ENCODE data around the gene AFF3. TPM values are rescaled to one million over a fixed set of nuclear protein-coding genes. Genes with fewer than 3 reads are reported as not detected.

AFF3 gene
- total and polyA plus RNA-seq, 2 of the 13 experiments (the other 11 are each of a cell fraction or from before 2014, with no cell fraction given) = not detected

DNA sequence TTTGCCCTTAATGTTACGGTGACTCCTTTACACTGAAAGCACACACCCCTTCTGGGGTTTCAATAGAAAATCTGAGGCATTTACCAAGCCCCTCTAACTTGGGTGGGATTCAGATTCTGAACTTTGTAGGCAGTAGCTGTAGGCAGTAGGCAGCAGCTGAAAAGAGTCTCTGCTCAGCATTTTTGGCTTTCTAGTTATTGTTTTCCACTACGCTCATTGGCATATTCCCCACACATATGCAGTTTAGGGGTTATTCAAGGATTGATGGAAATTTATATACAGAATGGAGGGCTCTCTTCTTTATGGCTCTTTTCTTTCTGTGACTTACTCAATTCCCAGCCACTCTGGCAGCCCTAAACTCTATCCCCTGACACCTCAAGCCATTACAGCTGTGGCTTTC lies 419.9 kb downstream of the AFF3 start:
- Histone ChIP-seq H3K4me2 (ENCODE audit: low read depth, low read length) (no peak overlapping the region), H3K4me1 (ENCODE audit: insufficient read depth, low read length) (no peaks in the 10 kb centered on the region), H4K20me1 (ENCODE audit: insufficient read depth, low read length) (no peaks in the 10 kb centered on the region), H3K9ac (ENCODE audit: insufficient read depth, low read depth, low read length) (no peak overlapping the region), H3K9me3 (ENCODE audit: low read length) (no peaks in the 10 kb centered on the region), H3K36me3 (replicated peaks in 1 of 2; ENCODE audit: control insufficient read depth in 1 of 2, insufficient read depth in 2 of 2, low read length in 2 of 2) (no peaks in the 10 kb centered on the region), H3K79me2 (ENCODE audit: insufficient read depth, low read length) (no peaks in the 10 kb centered on the region), H3K4me3 (replicated peaks in 1 of 3; ENCODE audit: insufficient read depth in 1 of 3, low read depth in 2 of 3, low read length in 3 of 3) (no peak overlapping the region), H2AFZ (ENCODE audit: low read length) (no peak overlapping the region), H3K27me3 (ENCODE audit: control insufficient read depth in 1 of 2, insufficient read depth in 2 of 2, low read length in 2 of 2) (no peaks in the 10 kb centered on the region), H3K27ac (ENCODE audit: extremely low read length, insufficient read depth, low read length) (no peak overlapping the region)
- 86% methylated on average over 2 of the region's 2 CpGs for WGBS (ENCODE audit: low lambda C conversion rate)
- ChIA-PET CTCF (ENCODE audit: low intra/inter-chr PET ratio, low total read pairs) (no interaction called here), POLR2A (no interaction called here)
- TF ChIP-seq SIN3B (IDR thresholded peaks at IDR 0.05; ENCODE audit: low read length) (no peak), FOXA1 (IDR thresholded peaks at IDR 0.05) (no peak), FOXA1 (CRISPR knock-in tag; IDR thresholded peaks at IDR 0.05) (no peak), KLF9 (CRISPR knock-in tag; IDR thresholded peaks at IDR 0.05; ENCODE audit: low read depth) (no peak), HNF4G (IDR thresholded peaks at IDR 0.05; ENCODE audit: borderline replicate concordance, low read depth, low read length) (no peak), HNF4G (CRISPR knock-in tag; IDR thresholded peaks at IDR 0.05; ENCODE audit: borderline replicate concordance, low read depth) (no peak), ZBTB3 (CRISPR knock-in tag; IDR thresholded peaks at IDR 0.05; ENCODE audit: borderline replicate concordance, low read depth) (no peak), ZNF382 (CRISPR knock-in tag; IDR thresholded peaks at IDR 0.05; ENCODE audit: borderline replicate concordance) (no peak), ZNF468 (CRISPR knock-in tag; IDR thresholded peaks at IDR 0.05) (no peak), PTBP1 (IDR thresholded peaks at IDR 0.05; ENCODE audit: low read depth, low read length, poor library complexity, severe bottlenecking) (no peak), PPARG (CRISPR knock-in tag; conservative IDR thresholded peaks at IDR 0.05) (no peak), ZNF264 (CRISPR knock-in tag; IDR thresholded peaks at IDR 0.05) (no peak), ZNF569 (CRISPR knock-in tag; IDR thresholded peaks at IDR 0.05; ENCODE audit: borderline replicate concordance) (no peak), ZBTB21 (CRISPR knock-in tag; IDR thresholded peaks at IDR 0.05) (no peak), BRCA1 (CRISPR knock-in tag; IDR thresholded peaks at IDR 0.05) (no peak), SRSF9 (IDR thresholded peaks at IDR 0.05; ENCODE audit: borderline replicate concordance, insufficient read depth, low read depth, low read length, poor library complexity, severe bottlenecking) (no peak)
- TF ChIP-seq, protein P1, sequence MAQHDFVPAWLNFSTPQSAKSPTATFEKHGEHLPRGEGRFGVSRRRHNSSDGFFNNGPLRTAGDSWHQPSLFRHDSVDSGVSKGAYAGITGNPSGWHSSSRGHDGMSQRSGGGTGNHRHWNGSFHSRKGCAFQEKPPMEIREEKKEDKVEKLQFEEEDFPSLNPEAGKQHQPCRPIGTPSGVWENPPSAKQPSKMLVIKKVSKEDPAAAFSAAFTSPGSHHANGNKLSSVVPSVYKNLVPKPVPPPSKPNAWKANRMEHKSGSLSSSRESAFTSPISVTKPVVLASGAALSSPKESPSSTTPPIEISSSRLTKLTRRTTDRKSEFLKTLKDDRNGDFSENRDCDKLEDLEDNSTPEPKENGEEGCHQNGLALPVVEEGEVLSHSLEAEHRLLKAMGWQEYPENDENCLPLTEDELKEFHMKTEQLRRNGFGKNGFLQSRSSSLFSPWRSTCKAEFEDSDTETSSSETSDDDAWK (CRISPR knock-in tag; IDR thresholded peaks at IDR 0.05) = no peak
- TF ChIP-seq, protein P2, sequence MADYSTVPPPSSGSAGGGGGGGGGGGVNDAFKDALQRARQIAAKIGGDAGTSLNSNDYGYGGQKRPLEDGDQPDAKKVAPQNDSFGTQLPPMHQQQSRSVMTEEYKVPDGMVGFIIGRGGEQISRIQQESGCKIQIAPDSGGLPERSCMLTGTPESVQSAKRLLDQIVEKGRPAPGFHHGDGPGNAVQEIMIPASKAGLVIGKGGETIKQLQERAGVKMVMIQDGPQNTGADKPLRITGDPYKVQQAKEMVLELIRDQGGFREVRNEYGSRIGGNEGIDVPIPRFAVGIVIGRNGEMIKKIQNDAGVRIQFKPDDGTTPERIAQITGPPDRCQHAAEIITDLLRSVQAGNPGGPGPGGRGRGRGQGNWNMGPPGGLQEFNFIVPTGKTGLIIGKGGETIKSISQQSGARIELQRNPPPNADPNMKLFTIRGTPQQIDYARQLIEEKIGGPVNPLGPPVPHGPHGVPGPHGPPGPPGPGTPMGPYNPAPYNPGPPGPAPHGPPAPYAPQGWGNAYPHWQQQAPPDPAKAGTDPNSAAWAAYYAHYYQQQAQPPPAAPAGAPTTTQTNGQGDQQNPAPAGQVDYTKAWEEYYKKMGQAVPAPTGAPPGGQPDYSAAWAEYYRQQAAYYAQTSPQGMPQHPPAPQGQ (CRISPR knock-in tag; IDR thresholded peaks at IDR 0.05; ENCODE audit: borderline replicate concordance) = no peak
- TF ChIP-seq, protein P3, sequence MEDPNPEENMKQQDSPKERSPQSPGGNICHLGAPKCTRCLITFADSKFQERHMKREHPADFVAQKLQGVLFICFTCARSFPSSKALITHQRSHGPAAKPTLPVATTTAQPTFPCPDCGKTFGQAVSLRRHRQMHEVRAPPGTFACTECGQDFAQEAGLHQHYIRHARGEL (CRISPR knock-in tag; IDR thresholded peaks at IDR 0.05) = no peak
- TF ChIP-seq, protein P4, sequence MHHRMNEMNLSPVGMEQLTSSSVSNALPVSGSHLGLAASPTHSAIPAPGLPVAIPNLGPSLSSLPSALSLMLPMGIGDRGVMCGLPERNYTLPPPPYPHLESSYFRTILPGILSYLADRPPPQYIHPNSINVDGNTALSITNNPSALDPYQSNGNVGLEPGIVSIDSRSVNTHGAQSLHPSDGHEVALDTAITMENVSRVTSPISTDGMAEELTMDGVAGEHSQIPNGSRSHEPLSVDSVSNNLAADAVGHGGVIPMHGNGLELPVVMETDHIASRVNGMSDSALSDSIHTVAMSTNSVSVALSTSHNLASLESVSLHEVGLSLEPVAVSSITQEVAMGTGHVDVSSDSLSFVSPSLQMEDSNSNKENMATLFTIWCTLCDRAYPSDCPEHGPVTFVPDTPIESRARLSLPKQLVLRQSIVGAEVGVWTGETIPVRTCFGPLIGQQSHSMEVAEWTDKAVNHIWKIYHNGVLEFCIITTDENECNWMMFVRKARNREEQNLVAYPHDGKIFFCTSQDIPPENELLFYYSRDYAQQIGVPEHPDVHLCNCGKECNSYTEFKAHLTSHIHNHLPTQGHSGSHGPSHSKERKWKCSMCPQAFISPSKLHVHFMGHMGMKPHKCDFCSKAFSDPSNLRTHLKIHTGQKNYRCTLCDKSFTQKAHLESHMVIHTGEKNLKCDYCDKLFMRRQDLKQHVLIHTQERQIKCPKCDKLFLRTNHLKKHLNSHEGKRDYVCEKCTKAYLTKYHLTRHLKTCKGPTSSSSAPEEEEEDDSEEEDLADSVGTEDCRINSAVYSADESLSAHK (CRISPR knock-in tag; IDR thresholded peaks at IDR 0.05; ENCODE audit: borderline replicate concordance) = no peak
- ATAC-seq (no peak), FAIRE-seq (no peak), DNase-seq (ENCODE audit: low spot score) (no peak)
- in situ Hi-C loops (cut with HindIII; ENCODE audit: extremely low pct_ligation_motif_present, low pct_unique_long_range_greater_than_20kb) = loop anchor here (10.0 kb wide), 1 partner anchor 522 kb away; no protein-coding TSS in a partner anchor
- no TSS peak for BruUV-seq (replicated peaks)
- intact Hi-C loops (cut with micrococcal nuclease; ENCODE audit: unreplicated experiment) = no loop called here

Measured in HepG2 (cell line).